ENCODE data around the gene ATG101. TPM values are rescaled to one million over a fixed set of nuclear protein-coding genes. Genes with fewer than 3 reads are reported as not detected.

ATG101 gene
- total RNA-seq, 1 experiment from 2014 or later: 110 TPM

GRCh38 chr12:52053536-52054209, 16.1 kb upstream of the ATG101 start:
- Histone ChIP-seq H3K27me3 (no peaks in the 10 kb centered on the region), H3K4me3 (no peak overlapping the region), H3K36me3 (peaks cover 2% of the 10 kb centered on the region; the same call in 1 of the 2 replicates), H3K9me3 (no peaks in the 10 kb centered on the region)
- no peak for DNase-seq

GRCh38 chr12:52054231-52054832, 15.4 kb upstream of the ATG101 start:
- H3K9me3 ChIP-seq: no peaks in the 10 kb centered on the region
- no peak overlapping the region for H3K4me3 ChIP-seq
- no peak for DNase-seq
- peaks cover 2% of the 10 kb centered on the region; the same call in 1 of the 2 replicates for H3K36me3 ChIP-seq
- H3K27me3 ChIP-seq: no peaks in the 10 kb centered on the region

- no peak for DNase-seq
- peaks cover 2% of the 10 kb centered on the region; the same call in 1 of the 2 replicates for H3K36me3 ChIP-seq
- no peak overlapping the region for H3K4me3 ChIP-seq
- no peaks in the 10 kb centered on the region for H3K9me3 ChIP-seq
- H3K27me3 ChIP-seq: no peaks in the 10 kb centered on the region
Observed at GRCh38 chr12:52054833-52055730, 14.7 kb upstream of the ATG101 start.

- Histone ChIP-seq H3K9me3 (no peaks in the 10 kb centered on the region), H3K4me3 (no peak overlapping the region), H3K36me3 (peaks cover 2% of the 10 kb centered on the region; the same call in 1 of the 2 replicates), H3K27me3 (no peaks in the 10 kb centered on the region)
- DNase-seq: no peak
Observed at GRCh38 chr12:52055731-52056711, 13.8 kb upstream of the ATG101 start.

- peaks cover 2% of the 10 kb centered on the region; the same call in 1 of the 2 replicates for H3K36me3 ChIP-seq
- no peaks in the 10 kb centered on the region for H3K9me3 ChIP-seq
- no peaks in the 10 kb centered on the region for H3K27me3 ChIP-seq
- no peak overlapping the region for H3K4me3 ChIP-seq
- peak; percentile 68 for DNase-seq
Observed at GRCh38 chr12:52056801-52057637, 12.8 kb upstream of the ATG101 start.

- no peaks in the 10 kb centered on the region for H3K9me3 ChIP-seq
- H3K27me3 ChIP-seq: no peaks in the 10 kb centered on the region
- no peak overlapping the region for H3K4me3 ChIP-seq
- DNase-seq: no peak
- peaks cover 2% of the 10 kb centered on the region; the same call in 1 of the 2 replicates for H3K36me3 ChIP-seq
Observed at GRCh38 chr12:52057638-52058576, 11.9 kb upstream of the ATG101 start.

- H3K4me3 ChIP-seq: no peak overlapping the region
- peaks cover 2% of the 10 kb centered on the region; the same call in 1 of the 2 replicates for H3K36me3 ChIP-seq
- H3K27me3 ChIP-seq: no peaks in the 10 kb centered on the region
- DNase-seq: no peak
- H3K9me3 ChIP-seq: no peaks in the 10 kb centered on the region
Observed at GRCh38 chr12:52058631-52059361, 11.0 kb upstream of the ATG101 start.

- Histone ChIP-seq H3K27me3 (no peaks in the 10 kb centered on the region), H3K36me3 (peaks cover 2% of the 10 kb centered on the region; the same call in 1 of the 2 replicates)
- no peak for DNase-seq
Observed at GRCh38 chr12:52059582-52060497, 9.9 kb upstream of the ATG101 start.

GRCh38 chr12:52060498-52061177, 9.1 kb upstream of the ATG101 start:
- no peak for DNase-seq
- 0 out of 2 replicates have a peak, but pooled peaks cover 2% of the 10 kb centered on the region for H3K36me3 ChIP-seq
- H3K9me3 ChIP-seq: no peaks in the 10 kb centered on the region
- H3K4me3 ChIP-seq: no peak overlapping the region
- H3K27me3 ChIP-seq: no peaks in the 10 kb centered on the region

More at GRCh38 chr12:52059582-52060497, 9.9 kb upstream of the ATG101 start:
- Histone ChIP-seq H3K9me3 (no peaks in the 10 kb centered on the region), H3K4me3 (no peak overlapping the region)

GRCh38 chr12:52061470-52062166, 8.2 kb upstream of the ATG101 start:
- no peaks in the 10 kb centered on the region for H3K9me3 ChIP-seq
- H3K4me3 ChIP-seq: no peak overlapping the region
- DNase-seq: no peak
- no peaks in the 10 kb centered on the region for H3K27me3 ChIP-seq
- 0 out of 2 replicates have a peak, but pooled peaks cover 2% of the 10 kb centered on the region for H3K36me3 ChIP-seq

- no peaks in the 10 kb centered on the region for H3K36me3 ChIP-seq
- no peak overlapping the region for H3K4me3 ChIP-seq
- H3K9me3 ChIP-seq: no peaks in the 10 kb centered on the region
- no peak for DNase-seq
- H3K27me3 ChIP-seq: no peaks in the 10 kb centered on the region
Observed at GRCh38 chr12:52062167-52063081, 7.4 kb upstream of the ATG101 start.
